Measurements from ENCODE around the gene KPTN.

GRCh38 chr19:47435196-47435595 is 48.8 kb downstream of the KPTN start:
- TF ChIP-seq, protein P1, sequence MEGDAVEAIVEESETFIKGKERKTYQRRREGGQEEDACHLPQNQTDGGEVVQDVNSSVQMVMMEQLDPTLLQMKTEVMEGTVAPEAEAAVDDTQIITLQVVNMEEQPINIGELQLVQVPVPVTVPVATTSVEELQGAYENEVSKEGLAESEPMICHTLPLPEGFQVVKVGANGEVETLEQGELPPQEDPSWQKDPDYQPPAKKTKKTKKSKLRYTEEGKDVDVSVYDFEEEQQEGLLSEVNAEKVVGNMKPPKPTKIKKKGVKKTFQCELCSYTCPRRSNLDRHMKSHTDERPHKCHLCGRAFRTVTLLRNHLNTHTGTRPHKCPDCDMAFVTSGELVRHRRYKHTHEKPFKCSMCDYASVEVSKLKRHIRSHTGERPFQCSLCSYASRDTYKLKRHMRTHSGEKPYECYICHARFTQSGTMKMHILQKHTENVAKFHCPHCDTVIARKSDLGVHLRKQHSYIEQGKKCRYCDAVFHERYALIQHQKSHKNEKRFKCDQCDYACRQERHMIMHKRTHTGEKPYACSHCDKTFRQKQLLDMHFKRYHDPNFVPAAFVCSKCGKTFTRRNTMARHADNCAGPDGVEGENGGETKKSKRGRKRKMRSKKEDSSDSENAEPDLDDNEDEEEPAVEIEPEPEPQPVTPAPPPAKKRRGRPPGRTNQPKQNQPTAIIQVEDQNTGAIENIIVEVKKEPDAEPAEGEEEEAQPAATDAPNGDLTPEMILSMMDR (IDR thresholded peaks at IDR 0.05; ENCODE audit: low read depth, low read length), result no peak
- TF ChIP-seq EZH2phosphoT487 (IDR thresholded peaks at IDR 0.05; ENCODE audit: low read depth), result no peak
